HUES64 (cell line): ENCODE results near the gene ARHGEF7.

Experiments used
- H3K27ac ChIP-seq: 2 replicates; pipeline ENCODE4 v1.7.0; 2013; ENCODE audit warnings: low read depth, low read length, inconsistent platforms
- H3K27me3 ChIP-seq: 2 replicates; pipeline ENCODE4 v1.6.1; 2013; ENCODE audit warnings: mild to moderate bottlenecking, low read length; ENCODE audit not compliant: insufficient read depth
- H3K36me3 ChIP-seq: 2 replicates; pipeline ENCODE4 v1.6.1; 2013; ENCODE audit warnings: mild to moderate bottlenecking, low read length; ENCODE audit not compliant: insufficient read depth
- H3K4me1 ChIP-seq: 2 replicates; pipeline ENCODE4 v1.6.1; 2013; ENCODE audit warnings: mild to moderate bottlenecking, low read length, moderate library complexity; ENCODE audit not compliant: insufficient read depth
- H3K4me3 ChIP-seq: 2 replicates; pipeline ENCODE4 v1.5.1; 2013; ENCODE audit warnings: mild to moderate bottlenecking, low read length, moderate library complexity
- H3K9ac ChIP-seq: 2 replicates; pipeline ENCODE4 v1.6.1; 2013; ENCODE audit warnings: mild to moderate bottlenecking, low read depth, low read length
- H3K9me3 ChIP-seq: 2 replicates; pipeline ENCODE4 v1.6.1; 2013; ENCODE audit warnings: low read depth, low read length; ENCODE audit not compliant: insufficient read depth
- WGBS: fragments of 150-250, 120-280 bp; methylation state at CpG from one replicate; pipeline ENCODE4 v1.1.7; 2013; ENCODE audit warnings: missing lambda C conversion rate; 5-methylcytosine and 5-hydroxymethylcytosine counted together

Gene ARHGEF7

GRCh38 chr13:111158136-111158805, 43.2 kb downstream of the ARHGEF7 start:
- Histone ChIP-seq H3K27ac (no peak overlapping the region), H3K4me3 (no peak overlapping the region), H3K9me3 (no peaks in the 10 kb centered on the region), H3K4me1 (peaks cover 7% of the 10 kb centered on the region; the same call in 1 of the 2 replicates), H3K27me3 (no peaks in the 10 kb centered on the region), H3K36me3 (peaks cover 20% of the 10 kb centered on the region), H3K9ac (no peak overlapping the region)

DNA sequence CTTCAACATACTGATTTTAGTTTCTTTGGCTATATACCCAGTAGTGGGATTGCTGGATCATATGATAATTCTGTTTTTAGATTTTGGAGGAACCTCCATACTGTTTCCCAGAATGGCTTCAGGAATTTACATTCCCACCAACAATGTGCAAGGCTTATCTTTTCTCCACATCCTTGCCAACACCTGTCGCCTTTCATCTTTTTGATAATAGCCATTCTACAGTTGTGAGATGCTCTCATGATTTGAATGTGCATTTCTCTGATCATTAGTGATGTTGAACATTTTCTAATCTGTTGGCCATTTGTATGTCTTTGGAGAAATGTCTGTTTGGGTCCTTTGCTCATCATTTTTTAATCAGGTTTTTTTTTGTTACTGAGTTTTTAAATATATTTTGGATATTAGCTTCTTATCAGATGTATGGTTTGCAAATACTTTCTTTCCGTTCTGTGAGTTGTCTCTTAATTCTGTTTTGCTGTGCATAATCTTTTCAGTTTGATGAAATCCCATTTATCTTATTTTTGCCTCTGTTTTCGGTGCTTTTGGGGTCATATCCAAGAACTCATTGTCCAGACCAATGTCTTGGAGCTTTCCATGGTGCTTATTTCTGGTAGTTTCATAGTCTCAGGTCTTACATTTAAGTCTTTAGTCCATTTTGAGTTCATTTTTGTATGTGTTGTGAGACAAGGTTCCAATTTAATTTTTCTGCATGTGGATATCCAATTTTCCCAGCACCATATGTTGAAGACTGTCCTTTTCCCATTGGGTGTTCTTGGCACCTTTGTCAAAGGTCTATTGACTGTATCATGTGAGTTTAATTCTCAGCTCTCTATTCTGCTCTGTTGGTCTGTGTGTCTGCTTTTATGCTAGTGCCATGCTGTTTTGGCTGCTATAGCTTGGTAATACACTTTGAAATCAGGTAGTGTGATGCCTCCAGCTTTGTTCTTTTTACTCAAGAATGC, 44.5 kb downstream of the ARHGEF7 start:
- WGBS: 100% methylated on average over 3 of the region's 3 CpGs
- peaks cover 4% of the 10 kb centered on the region; the same call in 1 of the 2 replicates for H3K4me1 ChIP-seq
- H3K9me3 ChIP-seq: no peaks in the 10 kb centered on the region
- H3K36me3 ChIP-seq: peaks cover 27% of the 10 kb centered on the region
- H3K9ac ChIP-seq: no peak overlapping the region
- H3K4me3 ChIP-seq: no peak overlapping the region
- H3K27ac ChIP-seq: no peak overlapping the region
- no peaks in the 10 kb centered on the region for H3K27me3 ChIP-seq

DNA sequence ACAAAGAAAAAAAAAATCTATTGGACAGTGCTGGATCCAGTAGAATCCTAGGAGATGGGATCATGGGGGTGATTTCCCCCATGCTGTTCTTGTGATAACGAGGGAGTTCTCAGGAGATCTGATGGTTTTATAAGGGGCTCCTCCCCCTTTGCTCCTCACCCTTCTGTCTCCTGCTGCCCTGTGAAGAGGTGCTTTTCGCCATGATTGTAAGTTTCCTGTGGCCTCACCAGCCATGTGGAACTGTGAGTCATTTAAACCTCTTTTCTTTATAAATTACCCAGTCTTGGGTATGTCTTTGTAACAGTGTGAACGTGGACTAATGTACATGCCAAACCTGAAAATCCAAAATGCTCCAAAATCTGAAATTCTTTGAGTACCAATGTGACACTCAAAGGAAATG, 45.5 kb downstream of the ARHGEF7 start:
- Histone ChIP-seq H3K9ac (no peak overlapping the region), H3K27me3 (no peaks in the 10 kb centered on the region), H3K27ac (no peak overlapping the region), H3K4me3 (no peak overlapping the region), H3K9me3 (no peaks in the 10 kb centered on the region), H3K36me3 (peaks cover 27% of the 10 kb centered on the region), H3K4me1 (no peaks in the 10 kb centered on the region)
- 95% methylated on average over 3 of the region's 3 CpGs for WGBS

- Histone ChIP-seq H3K9me3 (no peaks in the 10 kb centered on the region), H3K4me1 (no peaks in the 10 kb centered on the region), H3K9ac (no peak overlapping the region), H3K27me3 (no peaks in the 10 kb centered on the region), H3K4me3 (no peak overlapping the region), H3K36me3 (peaks cover 27% of the 10 kb centered on the region), H3K27ac (no peak overlapping the region)
- WGBS: 98% methylated on average over 4 of the region's 5 CpGs
These were observed 46.8 kb downstream of the ARHGEF7 start for GRCh38 chr13:111161601-111162600.

GRCh38 chr13:111165241-111166010, 50.3 kb downstream of the ARHGEF7 start:
- Histone ChIP-seq H3K9ac (no peak overlapping the region), H3K9me3 (no peaks in the 10 kb centered on the region; the same call in 1 of the 2 replicates), H3K4me1 (peaks cover under 1% of the 10 kb centered on the region; the same call in 1 of the 2 replicates), H3K36me3 (peaks cover 16% of the 10 kb centered on the region), H3K27me3 (no peaks in the 10 kb centered on the region), H3K27ac (no peak overlapping the region), H3K4me3 (no peak overlapping the region)
- 96% methylated on average over 10 of the region's 10 CpGs for WGBS

GRCh38 chr13:111166882-111167675, 52.0 kb downstream of the ARHGEF7 start:
- peaks cover 12% of the 10 kb centered on the region for H3K4me1 ChIP-seq
- H3K27ac ChIP-seq: no peak overlapping the region
- H3K9me3 ChIP-seq: no peaks in the 10 kb centered on the region; the same call in 1 of the 2 replicates
- 93% methylated on average over 11 of the region's 11 CpGs for WGBS
- no peak overlapping the region for H3K9ac ChIP-seq
- no peak overlapping the region for H3K4me3 ChIP-seq
- peaks cover 14% of the 10 kb centered on the region for H3K36me3 ChIP-seq
- H3K27me3 ChIP-seq: no peaks in the 10 kb centered on the region

- H3K27ac ChIP-seq: no peak overlapping the region
- H3K9ac ChIP-seq: no peak overlapping the region
- WGBS: 93% methylated on average over 8 of the region's 8 CpGs
- no peak overlapping the region for H3K4me3 ChIP-seq
- no peaks in the 10 kb centered on the region; the same call in 1 of the 2 replicates for H3K9me3 ChIP-seq
- peaks cover 12% of the 10 kb centered on the region for H3K4me1 ChIP-seq
- H3K27me3 ChIP-seq: no peaks in the 10 kb centered on the region
- peaks cover 20% of the 10 kb centered on the region for H3K36me3 ChIP-seq
These were observed 53.0 kb downstream of the ARHGEF7 start for GRCh38 chr13:111168107-111168506.

GRCh38 chr13:111171112-111171511, 56.0 kb downstream of the ARHGEF7 start:
- Histone ChIP-seq H3K9ac (no peak overlapping the region), H3K27me3 (no peaks in the 10 kb centered on the region), H3K9me3 (no peaks in the 10 kb centered on the region; the same call in 1 of the 2 replicates), H3K27ac (no peak overlapping the region), H3K4me1 (peaks cover 12% of the 10 kb centered on the region), H3K4me3 (no peak overlapping the region), H3K36me3 (0 out of 2 replicates have a peak, but pooled peaks cover 17% of the 10 kb centered on the region)
- 92% methylated on average over 3 of the region's 3 CpGs for WGBS

DNA sequence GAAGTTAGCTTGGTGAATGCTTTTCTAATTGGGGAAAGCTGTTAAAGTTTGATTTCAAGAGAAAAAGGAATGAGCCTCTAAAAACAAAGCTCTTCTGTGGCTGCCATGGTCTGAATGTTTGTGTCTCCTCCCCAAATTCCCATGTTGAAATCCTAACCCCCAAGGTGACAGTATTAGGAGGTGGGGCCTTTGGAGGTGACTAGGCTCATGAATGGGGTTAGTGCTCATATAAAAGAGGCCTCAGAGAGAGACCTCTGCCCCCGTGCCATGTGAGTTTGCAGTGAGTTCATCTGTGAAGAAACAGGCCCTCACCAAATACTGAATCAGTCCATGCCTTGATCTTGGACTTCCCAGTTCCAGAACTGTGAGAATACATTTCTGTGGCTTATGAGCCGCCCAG, 56.5 kb downstream of the ARHGEF7 start:
- H3K27me3 ChIP-seq: no peaks in the 10 kb centered on the region
- no peak overlapping the region for H3K4me3 ChIP-seq
- no peak overlapping the region for H3K27ac ChIP-seq
- H3K4me1 ChIP-seq: peaks cover 12% of the 10 kb centered on the region
- no peaks in the 10 kb centered on the region; the same call in 1 of the 2 replicates for H3K9me3 ChIP-seq
- no peak overlapping the region for H3K9ac ChIP-seq
- 86% methylated on average over 2 of the region's 2 CpGs for WGBS
- H3K36me3 ChIP-seq: 0 out of 2 replicates have a peak, but pooled peaks cover 17% of the 10 kb centered on the region
